ENCODE measurements around the gene PPFIBP1.
A peak's percentile ranks its signal among the peaks of the same experiment; 100 is the strongest.

Gene PPFIBP1

DNA sequence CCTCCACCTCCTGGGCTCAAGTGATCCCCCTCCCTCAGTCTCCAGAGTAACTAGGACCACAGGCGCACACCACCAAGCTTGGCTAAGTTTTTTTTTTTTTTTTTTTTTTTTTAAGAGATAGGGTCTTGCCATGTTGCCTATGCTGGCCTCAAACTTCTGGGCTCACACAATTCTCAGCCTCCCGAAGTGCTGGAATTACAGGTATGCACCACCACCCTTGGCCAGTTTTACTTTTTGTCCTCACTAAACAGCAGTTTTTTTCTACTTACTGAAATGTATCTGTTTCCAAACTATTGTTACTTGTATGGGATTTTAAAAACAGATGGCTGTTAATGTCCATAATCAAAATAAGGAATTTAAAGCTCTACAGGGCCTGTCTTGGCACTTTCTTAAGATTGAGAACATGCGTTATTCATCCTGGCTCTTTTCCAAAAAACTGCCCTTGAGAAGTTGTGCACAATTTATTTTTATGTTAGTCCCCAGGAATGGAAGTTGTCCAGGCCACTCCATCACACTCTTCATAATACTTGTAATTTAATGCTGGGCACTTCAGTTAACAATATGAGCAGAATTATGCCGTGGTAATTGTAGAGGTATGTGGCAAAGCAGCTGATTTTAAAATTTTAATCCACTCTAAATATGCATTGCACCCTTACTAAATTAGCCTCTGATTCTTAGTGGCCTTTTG lies 120.3 kb downstream of the PPFIBP1 start:
- in situ Hi-C loops (cut with HindIII; ENCODE audit: low sequenced_read_pairs) = no loop called here
- H3K4me3 ChIP-seq (ENCODE audit: low read depth, low read length) = no peak overlapping the region
- TF ChIP-seq, protein P1, sequence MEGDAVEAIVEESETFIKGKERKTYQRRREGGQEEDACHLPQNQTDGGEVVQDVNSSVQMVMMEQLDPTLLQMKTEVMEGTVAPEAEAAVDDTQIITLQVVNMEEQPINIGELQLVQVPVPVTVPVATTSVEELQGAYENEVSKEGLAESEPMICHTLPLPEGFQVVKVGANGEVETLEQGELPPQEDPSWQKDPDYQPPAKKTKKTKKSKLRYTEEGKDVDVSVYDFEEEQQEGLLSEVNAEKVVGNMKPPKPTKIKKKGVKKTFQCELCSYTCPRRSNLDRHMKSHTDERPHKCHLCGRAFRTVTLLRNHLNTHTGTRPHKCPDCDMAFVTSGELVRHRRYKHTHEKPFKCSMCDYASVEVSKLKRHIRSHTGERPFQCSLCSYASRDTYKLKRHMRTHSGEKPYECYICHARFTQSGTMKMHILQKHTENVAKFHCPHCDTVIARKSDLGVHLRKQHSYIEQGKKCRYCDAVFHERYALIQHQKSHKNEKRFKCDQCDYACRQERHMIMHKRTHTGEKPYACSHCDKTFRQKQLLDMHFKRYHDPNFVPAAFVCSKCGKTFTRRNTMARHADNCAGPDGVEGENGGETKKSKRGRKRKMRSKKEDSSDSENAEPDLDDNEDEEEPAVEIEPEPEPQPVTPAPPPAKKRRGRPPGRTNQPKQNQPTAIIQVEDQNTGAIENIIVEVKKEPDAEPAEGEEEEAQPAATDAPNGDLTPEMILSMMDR (IDR thresholded peaks at IDR 0.05; ENCODE audit: low read depth, low read length) = no peak
- peak; percentile 60 for DNase-seq (ENCODE audit: low read depth, low spot score)

DNA sequence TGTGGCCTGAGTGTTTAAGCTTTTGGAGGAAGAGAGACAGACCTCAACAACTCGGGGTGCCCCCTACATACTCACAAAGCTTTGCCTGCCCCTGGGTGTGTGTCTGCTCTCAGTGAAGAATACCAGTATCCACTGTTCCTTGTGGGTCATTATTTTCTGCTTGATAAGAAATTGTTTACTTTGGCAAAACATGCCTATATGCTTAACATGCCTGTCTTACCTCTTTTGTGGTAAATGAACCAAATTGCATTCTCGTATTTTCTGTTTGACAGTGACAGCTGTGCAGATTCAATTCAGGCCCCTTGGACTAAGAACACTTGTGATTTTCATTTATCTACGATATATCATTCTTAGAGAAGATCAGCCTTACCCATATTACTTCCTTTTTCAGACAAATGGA lies 121.7 kb downstream of the PPFIBP1 start:
- in situ Hi-C loops (cut with HindIII; ENCODE audit: low sequenced_read_pairs) = no loop called here
- DNase-seq (ENCODE audit: low read depth, low spot score) = no peak
- TF ChIP-seq, protein P1 (IDR thresholded peaks at IDR 0.05; ENCODE audit: low read depth, low read length) = no peak
- no peak overlapping the region for H3K4me3 ChIP-seq (ENCODE audit: low read depth, low read length)

DNA sequence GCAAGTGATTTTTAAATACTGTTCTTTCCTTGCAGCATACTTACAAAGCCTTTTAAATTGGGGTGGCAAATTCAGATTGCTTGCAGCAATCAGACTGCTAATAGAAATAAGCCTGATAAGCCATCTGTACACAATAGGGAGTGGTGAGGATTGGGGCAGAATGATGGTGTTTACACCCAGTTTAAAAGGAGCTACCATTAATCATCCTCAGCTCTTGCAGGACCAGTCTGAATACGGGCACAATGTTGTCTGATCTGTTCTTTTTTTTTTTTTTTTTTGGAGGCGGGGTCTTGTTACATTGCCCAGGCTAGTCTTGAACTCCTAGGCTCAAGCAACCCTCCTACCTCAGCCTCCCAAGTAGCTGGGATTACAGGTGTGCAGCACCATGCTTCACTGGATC lies 122.1 kb downstream of the PPFIBP1 start:
- in situ Hi-C loops (cut with HindIII; ENCODE audit: low sequenced_read_pairs) = no loop called here
- DNase-seq (ENCODE audit: low read depth, low spot score) = no peak
- TF ChIP-seq, protein P1 (IDR thresholded peaks at IDR 0.05; ENCODE audit: low read depth, low read length) = no peak
- no peak overlapping the region for H3K4me3 ChIP-seq (ENCODE audit: low read depth, low read length)

DNA sequence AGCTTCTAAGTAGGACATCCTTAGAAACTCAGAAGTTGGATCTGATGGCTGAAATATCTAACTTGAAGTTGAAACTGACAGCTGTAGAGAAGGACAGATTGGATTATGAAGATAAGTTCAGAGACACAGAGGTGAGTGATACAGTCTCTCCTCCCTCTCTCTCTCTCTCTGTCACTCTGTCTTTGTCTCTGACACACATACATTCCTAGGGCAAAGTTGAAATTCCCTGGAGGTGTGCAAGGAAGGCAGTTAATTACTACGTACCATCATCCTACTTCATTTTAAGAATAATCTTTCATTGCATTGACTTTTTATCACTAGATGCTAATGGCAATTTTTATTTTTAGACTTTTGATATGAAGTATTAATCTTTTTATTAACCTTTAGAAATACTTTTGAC lies 126.0 kb downstream of the PPFIBP1 start:
- DNase-seq (ENCODE audit: low read depth, low spot score) = no peak
- TF ChIP-seq, protein P1 (IDR thresholded peaks at IDR 0.05; ENCODE audit: low read depth, low read length) = no peak
- in situ Hi-C loops (cut with HindIII; ENCODE audit: low sequenced_read_pairs) = no loop called here
- no peak overlapping the region for H3K4me3 ChIP-seq (ENCODE audit: low read depth, low read length)

DNA sequence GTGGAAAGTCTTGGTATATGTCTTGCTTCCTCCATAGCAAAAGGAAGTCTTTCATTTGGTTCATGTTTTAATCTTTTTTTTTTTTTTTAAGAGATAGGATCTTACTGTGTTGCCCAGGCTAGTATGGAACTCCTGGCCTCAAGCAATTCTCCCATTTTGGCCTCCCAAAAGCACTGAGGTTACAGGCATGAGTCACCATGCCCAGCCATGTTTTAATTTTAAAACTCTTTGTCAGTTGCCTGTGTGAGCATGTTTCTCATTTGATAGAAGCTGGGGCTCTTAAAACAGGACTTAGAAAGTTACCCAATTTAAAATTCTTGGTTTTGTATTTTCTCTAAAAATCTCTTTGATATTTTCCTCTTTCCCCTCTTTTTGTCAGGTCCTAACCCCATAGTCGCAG lies 127.2 kb downstream of the PPFIBP1 start:
- TF ChIP-seq, protein P1 (IDR thresholded peaks at IDR 0.05; ENCODE audit: low read depth, low read length) = no peak
- DNase-seq (ENCODE audit: low read depth, low spot score) = no peak
- in situ Hi-C loops (cut with HindIII; ENCODE audit: low sequenced_read_pairs) = no loop called here
- H3K4me3 ChIP-seq (ENCODE audit: low read depth, low read length) = no peak overlapping the region

DNA sequence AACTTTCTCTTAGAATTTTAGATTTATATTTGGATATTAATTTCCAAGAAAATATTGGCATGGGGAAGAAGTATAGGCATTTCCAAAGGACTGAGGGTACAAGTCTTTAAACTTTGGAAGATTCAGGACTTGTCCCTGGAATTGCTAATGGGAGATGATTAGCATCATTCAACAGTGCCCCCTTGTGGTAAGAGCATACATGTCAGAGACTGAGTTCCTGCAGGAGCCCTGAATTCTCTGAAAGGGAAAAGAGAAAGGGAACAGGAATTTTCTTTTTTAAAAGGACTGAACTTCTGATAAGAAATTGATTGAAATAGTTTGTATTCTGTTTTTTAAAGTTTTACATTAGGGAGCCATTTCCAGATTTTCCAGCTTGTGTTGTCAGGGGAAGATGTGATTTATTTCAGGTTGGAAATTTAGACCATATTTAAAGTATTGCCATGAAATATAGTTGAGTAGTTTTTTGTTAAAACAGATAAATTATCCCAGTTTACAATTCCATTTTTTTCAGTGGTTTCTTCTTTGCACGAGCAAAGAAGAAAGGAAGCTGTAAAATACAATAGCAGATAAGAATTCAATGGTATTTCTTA lies 128.3 kb downstream of the PPFIBP1 start:
- H3K4me3 ChIP-seq (ENCODE audit: low read depth, low read length) = no peak overlapping the region
- DNase-seq (ENCODE audit: low read depth, low spot score) = peak; percentile 86
- in situ Hi-C loops (cut with HindIII; ENCODE audit: low sequenced_read_pairs) = no loop called here
- TF ChIP-seq, protein P1 (IDR thresholded peaks at IDR 0.05; ENCODE audit: low read depth, low read length) = peak; percentile 85
